ENCODE results near the gene IL1RAPL1.

Gene IL1RAPL1

GRCh38 chrX:29941287-29941686, 1354.0 kb downstream of the IL1RAPL1 start:
- DNase-seq: no peak

- DNase-seq: no peak
These were observed 1360.0 kb downstream of the IL1RAPL1 start for GRCh38 chrX:29947225-29947624.

GRCh38 chrX:29948653-29949052, 1361.4 kb downstream of the IL1RAPL1 start:
- DNase-seq: no peak

- no peak for DNase-seq
These were observed 1364.8 kb downstream of the IL1RAPL1 start for GRCh38 chrX:29952016-29952415.

- DNase-seq: no peak
These were observed 1374.8 kb downstream of the IL1RAPL1 start for GRCh38 chrX:29962061-29962460.

- DNase-seq: no peak
These were observed 1378.4 kb downstream of the IL1RAPL1 start for GRCh38 chrX:29965634-29966033.

GRCh38 chrX:29992083-29992482, 1404.8 kb downstream of the IL1RAPL1 start:
- no peak for DNase-seq

GRCh38 chrX:30005813-30006212, 1418.6 kb downstream of the IL1RAPL1 start:
- no peak for DNase-seq

Measured in NCI-H1436 treated with DMSO at 0.1 percent for 48 hours (cell line).